WI38 (cell line): ENCODE results near the gene FAU.
A peak's percentile ranks its signal among the peaks of the same experiment; 100 is the strongest.

Experiments used
- H3K4me3 ChIP-seq: 2 replicates; pipeline ENCODE4 v1.5.1; 2011; ENCODE audit warnings: low read depth, mild to moderate bottlenecking, control low read depth, low read length
- TF ChIP-seq, protein P1 (sequence below): IDR thresholded peaks from 2 replicates; pipeline ENCODE4 v1.5.1; 2012; ENCODE audit warnings: low read depth, mild to moderate bottlenecking, control low read depth, low read length

The FAU gene

DNA sequence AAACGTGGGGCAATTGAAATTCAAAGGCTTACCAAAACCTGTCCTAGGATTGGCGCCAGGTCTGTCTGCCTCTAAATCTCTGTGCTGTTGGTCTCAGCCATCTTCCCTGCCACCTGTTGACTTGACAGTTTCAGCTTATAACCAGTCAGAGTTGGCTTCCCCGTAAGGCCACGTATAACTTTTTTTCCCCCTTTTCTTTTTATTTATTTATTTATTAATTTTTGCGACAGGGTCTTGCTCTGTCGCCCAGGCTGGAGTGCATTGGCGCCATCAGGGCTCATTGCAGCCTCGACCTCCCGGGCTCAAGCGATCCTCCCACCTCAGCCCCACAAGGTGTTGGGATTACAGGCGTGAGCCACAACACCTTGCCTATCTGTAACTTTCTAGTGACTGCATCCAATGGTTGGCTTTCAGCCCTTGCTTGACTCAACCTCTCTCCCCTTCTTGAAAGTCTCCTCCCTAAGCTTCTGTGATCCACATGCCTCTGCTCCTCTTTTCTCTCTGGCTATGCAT is 13.8 kb upstream of the FAU start:
- peak overlapping the region; percentile 97 for H3K4me3 ChIP-seq
- TF ChIP-seq, protein P1, sequence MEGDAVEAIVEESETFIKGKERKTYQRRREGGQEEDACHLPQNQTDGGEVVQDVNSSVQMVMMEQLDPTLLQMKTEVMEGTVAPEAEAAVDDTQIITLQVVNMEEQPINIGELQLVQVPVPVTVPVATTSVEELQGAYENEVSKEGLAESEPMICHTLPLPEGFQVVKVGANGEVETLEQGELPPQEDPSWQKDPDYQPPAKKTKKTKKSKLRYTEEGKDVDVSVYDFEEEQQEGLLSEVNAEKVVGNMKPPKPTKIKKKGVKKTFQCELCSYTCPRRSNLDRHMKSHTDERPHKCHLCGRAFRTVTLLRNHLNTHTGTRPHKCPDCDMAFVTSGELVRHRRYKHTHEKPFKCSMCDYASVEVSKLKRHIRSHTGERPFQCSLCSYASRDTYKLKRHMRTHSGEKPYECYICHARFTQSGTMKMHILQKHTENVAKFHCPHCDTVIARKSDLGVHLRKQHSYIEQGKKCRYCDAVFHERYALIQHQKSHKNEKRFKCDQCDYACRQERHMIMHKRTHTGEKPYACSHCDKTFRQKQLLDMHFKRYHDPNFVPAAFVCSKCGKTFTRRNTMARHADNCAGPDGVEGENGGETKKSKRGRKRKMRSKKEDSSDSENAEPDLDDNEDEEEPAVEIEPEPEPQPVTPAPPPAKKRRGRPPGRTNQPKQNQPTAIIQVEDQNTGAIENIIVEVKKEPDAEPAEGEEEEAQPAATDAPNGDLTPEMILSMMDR, result no peak

DNA sequence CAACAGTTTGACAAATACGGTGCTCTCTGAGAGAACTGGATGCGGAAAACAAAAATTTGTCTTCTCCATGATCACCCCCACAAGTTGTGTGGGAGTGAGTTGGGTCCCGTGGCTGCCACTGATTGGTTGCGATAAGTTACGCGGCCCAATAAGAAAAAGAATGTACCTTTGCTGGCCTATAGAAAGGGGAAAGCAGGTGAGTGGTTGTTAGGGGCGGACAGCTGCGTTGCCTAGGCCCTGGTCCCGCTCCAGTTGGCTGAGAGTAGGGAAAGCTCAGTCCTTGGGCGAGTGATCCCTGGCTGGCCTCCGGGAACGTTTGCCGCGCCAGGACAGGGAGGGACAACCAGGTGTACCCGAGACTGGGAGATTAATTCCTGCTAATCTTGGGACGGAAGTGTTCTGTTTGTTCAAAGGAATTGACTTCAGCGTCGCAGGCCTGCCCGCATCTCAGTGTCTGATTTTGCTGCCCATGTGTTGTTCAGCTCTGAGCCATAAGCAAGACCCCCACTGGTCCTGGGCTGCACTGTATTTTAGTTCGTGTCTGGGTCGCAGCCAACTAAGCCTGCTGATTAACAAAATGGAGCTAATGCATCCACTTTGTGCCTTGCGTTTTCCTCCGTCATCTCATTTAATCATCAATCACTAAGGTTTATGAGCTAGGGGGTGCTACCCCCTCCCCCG is 13.2 kb upstream of the FAU start:
- TF ChIP-seq, protein P1, result no peak
- H3K4me3 ChIP-seq, result peak overlapping the region; percentile 97

DNA sequence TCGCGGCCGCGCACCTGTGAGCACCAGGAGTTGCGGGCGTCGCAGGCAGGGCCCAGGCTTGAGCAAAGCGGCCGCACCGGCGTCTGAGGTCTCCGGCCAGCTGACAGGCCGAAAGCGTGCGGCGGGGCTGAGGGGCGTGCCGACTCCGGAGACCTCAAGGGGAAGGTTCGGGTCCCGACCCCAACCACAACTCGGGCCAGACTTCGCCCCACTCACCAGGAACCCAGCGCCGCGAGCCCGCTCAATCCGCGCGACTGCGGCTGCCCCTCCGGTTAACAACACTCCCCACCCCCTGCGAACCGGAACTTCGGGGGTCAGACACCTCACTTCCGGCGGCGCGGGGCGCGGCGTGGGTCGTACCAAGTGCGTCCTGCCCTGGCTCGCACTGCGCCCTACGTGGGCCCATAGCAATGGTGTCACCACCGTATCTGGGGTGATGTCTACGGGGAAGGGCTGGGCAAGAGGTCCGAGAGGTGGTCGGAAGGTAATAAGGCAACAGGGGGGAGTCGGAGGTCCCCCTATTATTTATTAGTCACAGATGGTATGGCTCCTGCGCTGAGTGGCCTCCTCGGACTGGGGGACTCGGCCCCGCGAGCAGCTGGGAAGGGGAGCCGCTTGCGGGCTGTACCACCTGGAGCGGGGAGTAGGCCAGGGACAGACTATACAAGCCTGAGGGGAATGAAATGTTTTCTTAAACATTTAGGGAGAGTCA is 12.5 kb upstream of the FAU start, which contains the start of gene SYVN1:
SYVN1 (minus strand) TSS at position 280 of the 712 bp plus-strand sequence. CDS start 918 bp downstream, outside the sequence.
- TF ChIP-seq, protein P1, result no peak

DNA sequence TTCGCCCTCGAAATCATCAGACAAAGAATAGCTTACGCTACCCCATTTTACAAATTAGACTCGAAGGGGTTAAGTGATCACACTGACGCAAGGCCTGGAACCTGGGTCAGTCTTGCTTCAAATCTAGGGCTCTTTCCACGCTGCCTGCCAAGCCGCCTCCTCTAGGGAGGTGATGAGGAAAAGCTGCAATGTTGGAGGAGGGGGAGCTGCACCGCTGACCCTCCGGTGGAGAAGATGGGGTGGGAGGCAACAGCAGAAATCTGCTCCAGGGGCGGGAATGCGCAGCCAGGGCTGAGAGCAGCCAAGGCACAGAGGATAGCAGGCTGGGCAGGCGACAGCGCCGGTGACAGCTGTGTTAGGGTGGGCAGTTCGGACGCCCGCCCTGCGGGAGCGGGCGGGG is 11.8 kb upstream of the FAU start:
- peak overlapping the region; percentile 97 for H3K4me3 ChIP-seq
- TF ChIP-seq, protein P1, result no peak

More for the DNA sequence above, 12.5 kb upstream of the FAU start, which contains the start of gene SYVN1:
- H3K4me3 ChIP-seq, result peak within 1 kb of the TSS; percentile 97

DNA sequence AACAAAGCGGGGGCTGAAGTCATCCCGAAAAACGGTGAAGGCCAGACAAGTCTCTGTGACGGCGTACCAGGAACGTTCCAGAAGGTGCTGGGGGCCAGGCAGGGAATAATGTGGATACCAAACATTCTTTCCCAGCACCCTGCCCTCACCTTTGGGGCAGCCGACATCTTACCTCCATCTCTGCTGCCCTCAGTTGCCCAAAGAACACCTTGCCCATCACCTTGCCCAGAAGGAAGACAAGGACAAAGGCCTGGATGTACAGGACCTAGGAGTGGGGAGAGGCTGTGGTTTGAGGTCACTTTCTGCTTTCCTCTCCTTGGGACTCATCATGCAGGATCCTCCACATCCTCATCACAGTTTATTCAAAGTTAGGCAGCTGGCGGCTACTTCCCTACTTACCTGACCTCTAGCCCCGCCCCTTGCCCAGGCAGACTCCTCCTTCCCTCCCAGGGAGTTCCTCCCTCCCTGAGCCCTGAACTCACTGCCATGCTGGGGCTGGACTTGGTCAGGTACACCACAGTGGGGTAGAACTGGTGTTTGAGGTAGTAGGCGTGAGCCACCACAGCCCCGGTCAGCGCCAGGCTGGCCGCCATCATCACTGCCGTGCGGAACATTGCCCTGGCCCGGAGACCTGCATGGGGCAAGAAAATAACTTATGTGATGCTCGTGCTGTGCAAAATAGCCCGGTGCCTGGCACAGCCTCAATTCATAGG is 11.2 kb upstream of the FAU start:
- TF ChIP-seq, protein P1, result no peak
- H3K4me3 ChIP-seq, result peak overlapping the region; percentile 97

DNA sequence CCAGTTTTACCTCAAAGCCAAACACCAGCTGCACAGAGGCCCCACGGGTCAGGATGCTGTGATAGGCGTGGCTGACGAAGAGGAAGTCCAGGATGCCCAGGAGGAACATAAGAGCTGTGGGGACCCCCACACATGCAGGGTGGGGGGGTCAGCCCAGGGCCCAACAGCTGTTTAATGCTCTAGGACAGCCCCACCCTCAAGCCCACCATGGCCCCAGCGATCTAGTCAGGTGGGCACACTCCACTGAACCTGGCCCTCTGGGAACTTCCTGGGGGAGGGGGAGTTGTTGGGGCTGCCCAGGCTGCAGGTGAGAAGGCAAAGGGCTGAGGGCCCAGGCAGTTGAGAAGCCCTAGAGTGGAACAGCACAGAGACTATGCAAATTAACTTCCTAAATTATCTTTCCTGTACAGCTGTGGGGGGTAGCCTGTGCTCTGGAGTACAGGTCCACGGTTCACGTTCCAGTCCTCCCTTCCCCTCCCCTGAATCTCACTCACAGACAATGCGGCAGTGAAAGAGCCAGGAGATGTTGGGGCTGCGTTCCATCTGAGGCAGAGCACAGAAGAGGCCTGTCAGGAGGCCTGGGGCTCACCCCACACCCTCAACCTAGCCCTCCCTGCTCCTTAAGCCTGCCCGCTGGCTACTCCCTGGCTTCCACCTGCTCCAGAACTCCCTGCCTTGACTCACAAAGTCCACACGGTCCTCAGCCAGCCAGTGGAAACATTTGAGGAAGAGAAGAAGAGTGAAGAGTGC is 10.5 kb upstream of the FAU start:
- TF ChIP-seq, protein P1, result no peak

More for the DNA sequence above, 10.5 kb upstream of the FAU start:
- no peak overlapping the region for H3K4me3 ChIP-seq
